T-helper 22 cell (primary cell): ENCODE results near the gene FAM222A.

Experiments
- DNase-seq: peaks from one replicate; pipeline ENCODE4 v3.0.0-alpha.2; 2020; ENCODE audit warnings: low read depth

The FAM222A gene

GRCh38 chr12:109802828-109803227 lies 89.2 kb downstream of the FAM222A start:
- DNase-seq, result no peak

GRCh38 chr12:109803678-109804077 lies 90.1 kb downstream of the FAM222A start:
- no peak for DNase-seq

- DNase-seq, result peak; percentile 39
These were observed 91.5 kb downstream of the FAM222A start for GRCh38 chr12:109804820-109805761.

GRCh38 chr12:109807954-109808643 lies 94.5 kb downstream of the FAM222A start:
- DNase-seq, result no peak

GRCh38 chr12:109808876-109809646 lies 95.4 kb downstream of the FAM222A start:
- DNase-seq, result no peak

DNA sequence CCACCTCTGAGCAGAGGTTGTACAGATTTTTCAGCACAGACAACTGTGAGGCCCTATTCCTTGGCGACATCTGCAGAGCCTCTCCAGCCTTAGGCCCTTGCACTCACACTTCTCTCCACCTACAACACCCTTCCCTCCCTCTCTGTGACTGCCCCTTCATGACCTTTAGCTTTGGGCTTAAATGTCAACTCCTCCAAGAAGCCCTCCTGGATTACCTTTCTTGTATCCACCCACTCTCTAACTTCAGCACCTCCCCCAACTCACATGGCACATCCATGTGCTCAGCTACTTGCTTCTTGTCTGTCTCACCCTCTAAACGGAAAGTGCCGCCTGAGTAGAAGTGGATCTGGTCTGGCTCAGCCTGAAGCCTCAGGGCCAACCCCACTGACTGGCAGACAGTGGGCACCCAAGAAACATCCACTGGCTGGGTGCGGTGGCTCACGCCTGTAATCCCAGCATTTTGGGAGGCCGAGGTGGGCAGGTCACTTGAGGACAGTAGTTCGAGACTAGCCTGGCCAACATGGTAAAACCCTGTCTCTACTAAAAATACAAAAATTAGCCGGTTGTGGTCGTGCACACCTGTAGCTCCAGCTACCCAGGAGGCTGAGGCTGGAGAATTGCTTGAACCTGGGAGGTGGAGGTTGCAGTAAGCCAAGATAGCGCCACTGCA lies 97.5 kb downstream of the FAM222A start:
- DNase-seq, result no peak

- no peak for DNase-seq
These were observed 98.0 kb downstream of the FAM222A start for GRCh38 chr12:109811624-109811995.

DNA sequence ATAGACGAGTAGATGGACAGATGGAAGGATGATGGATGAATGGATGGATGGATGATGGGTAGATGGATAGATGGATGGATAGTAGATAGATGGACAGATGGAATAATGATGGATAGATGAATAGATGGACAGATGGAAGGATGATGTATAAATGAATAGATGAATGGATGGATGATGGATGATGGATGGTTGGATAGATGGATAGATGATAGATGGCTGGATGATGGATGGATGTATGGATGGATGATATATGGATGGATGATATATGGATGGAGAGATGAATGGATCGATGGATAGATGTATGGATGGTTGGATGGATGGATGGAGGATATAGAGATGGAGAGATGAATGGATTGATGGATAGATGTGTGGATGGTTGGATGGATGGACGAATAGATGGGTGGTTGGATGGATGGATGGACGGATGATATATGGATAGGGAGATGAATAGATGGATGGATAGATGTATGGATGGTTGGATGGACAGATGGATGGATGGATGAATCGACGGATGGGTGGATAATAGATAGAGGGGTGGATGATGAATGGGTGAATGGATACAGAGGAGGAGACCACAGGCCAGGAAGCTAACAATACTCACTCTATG lies 100.3 kb downstream of the FAM222A start:
- no peak for DNase-seq

GRCh38 chr12:109814600-109815150 lies 101.0 kb downstream of the FAM222A start:
- DNase-seq, result no peak

- no peak for DNase-seq
These were observed 101.6 kb downstream of the FAM222A start for GRCh38 chr12:109815225-109815624.

DNA sequence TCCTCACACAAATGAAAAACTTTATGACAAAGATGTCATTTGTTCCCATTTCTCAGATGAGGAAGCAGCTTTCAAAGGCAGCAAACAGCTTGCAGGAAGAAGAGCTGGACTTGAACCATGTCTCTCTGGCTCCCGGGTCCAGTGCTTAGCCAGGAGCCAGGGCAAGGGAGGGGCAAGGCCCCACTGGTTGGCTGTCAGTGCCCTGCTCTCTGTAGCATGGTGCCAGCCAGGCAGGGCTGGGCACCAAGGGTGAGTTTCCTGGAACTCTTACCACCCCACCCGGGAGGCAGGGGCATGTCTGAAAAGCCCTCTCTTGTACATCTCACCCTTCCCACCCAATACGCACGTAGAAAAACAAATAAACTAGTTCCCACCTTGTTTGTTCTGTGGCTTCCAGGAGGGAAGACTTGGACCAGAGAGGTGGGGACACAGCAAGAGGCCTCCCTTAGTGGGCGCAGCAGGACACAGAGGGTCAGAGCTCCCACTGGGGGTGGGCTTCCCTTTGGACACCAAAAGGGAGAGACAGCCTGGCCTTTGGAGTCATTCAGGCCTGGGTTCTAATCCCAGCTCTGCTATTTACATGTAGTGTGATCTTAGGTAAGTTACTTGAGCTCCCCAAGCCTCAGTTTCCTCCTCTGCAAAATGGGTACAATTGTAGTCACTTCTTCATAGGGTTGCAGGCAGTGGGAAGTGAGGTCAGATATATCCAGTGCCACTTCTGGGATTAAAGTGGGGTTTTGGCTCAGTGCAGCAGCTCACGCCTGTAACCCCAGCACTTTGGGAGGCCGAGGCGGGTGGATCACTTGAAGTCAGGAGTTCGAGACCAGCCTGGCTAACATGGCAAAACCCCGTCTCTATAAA lies 102.4 kb downstream of the FAM222A start:
- DNase-seq, result no peak

GRCh38 chr12:109816870-109817269 lies 103.2 kb downstream of the FAM222A start:
- DNase-seq, result no peak

DNA sequence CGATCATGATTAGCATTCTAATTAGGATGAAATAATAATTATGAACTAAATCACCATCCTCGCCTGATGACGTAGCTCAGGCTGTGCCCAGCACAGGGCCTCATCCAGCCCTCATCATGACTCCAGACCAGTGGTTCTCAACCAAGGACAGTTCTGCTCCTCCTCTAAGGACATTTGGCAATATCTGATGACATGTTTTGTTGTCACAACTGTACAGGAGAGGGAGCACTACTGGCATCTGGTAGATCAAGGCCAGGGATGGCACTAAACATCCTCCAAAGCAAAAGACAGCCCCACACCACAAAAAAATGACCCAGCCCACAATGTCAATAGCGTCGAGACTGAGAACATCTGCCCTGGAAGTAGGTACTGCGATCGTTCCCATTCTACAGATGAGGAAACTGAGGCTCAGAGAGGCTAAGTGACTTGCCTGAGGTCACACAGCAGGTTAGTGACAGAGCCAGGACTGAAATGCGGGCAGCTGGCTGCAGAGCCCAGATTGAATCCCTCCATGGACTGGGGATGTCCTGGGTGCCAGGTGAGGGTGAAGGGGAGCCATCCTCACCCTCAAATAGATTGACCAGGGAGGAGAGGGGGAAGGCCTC lies 104.1 kb downstream of the FAM222A start:
- no peak for DNase-seq

- DNase-seq, result no peak
These were observed 104.6 kb downstream of the FAM222A start for GRCh38 chr12:109818253-109818652.

DNA sequence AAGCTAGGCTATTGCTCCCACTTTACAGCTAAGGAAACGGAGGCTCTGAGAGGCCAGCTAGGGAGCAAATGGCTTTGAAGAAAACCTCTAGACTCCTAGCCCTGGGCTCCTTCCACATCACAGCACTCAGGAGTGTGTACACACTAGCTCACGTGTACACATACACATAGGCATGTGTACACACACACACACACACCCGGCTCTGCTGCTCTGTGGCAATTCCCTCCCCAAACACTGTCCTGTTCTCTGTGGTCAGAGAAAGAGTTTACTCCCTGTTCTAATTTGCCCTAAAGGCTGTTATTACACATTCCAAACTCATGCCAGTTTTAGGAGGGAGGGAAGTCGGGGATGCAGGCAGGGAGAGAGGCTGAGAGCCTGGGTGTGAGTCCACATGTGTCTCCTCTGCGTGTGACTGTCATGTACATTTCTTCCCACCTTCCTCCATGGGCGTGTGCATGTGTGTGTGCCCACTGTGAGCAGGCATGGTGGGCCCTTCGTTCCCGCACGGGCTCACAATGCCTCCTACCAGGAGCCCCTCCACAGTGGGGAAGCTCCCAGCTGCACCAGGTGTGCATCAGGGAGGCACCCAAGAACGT lies 105.4 kb downstream of the FAM222A start:
- no peak for DNase-seq
